Globus pallidus (tissue), 1 donor: ENCODE measurements around the gene SERGEF.

Source experiments
- DNase-seq: peaks from one replicate; pipeline ENCODE4 v3.0.0-alpha.2; 2015; ENCODE audit warnings: low spot score

SERGEF gene

DNA sequence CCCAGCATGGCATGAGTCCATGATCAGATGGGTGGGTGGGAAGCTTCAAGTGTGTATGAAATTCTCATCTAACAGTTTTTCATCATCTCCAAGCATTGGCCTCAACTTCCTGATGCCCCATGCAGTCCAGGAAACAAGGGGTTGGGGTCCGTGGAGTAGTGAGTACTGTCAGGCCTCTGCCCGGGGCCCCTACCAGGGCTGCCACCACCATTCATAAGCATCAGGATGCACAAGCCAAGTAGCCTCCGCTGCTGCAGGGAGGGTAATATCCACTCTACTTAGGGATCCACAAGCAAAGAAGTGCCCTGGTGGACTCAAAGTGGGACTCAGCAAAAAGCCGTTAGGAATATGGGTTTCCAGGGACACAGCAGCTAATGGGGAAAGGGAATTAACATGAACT, 229.0 kb downstream of the SERGEF start:
- DNase-seq, result no peak

DNA sequence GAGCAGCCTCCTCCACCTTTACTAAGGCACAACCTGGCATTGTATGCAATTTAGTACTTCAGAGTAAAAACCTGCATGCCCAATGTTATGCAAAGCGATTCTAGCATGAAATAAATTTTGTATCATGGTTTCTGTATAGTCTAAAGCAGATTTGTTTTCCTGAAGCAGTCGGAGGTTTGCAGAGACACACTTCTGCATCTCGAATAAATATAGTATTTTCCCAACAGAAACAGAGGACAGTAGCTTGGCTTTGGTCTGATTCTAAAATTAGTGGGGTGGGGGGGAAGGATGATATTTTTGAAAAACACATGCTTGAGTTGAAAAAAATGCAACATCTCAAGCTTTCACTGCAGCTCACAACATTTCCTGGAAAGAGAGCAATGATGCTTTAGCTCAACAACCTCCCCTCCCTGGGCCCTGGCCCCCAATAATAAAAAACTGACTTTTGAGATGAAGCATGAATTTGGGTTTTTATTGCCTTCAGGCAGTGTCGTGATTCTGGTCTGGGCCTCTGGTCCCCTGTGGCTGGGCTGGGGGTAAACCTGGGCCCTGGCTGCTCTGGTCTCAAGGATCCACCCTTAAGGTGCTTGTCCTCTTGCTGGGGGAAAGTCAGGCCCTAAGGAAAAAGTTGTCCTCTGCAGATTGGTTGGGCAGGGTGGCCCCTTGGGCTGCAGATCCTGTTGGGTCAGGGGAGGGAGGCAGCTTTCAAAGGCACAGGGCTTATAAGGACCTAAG, 230.1 kb downstream of the SERGEF start:
- DNase-seq, result no peak

DNA sequence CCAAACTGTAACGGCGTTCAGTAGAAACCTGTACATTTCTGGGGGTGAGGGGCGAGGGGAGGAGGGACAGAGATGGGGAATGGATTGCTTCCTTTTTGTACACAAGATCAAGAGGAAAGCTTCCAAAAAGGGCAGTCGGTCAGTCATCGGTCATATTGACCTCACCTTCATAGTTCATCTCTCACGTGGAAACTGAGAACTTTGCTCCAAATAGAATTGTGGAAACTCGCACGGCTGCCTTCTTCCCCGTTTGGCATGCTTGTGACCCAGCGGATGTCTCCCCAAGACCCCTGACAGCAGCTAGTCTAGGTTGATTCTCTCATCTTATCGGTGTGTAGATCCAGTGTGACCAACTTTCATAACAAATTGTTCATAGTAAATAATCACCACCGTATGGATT, 230.7 kb downstream of the SERGEF start:
- no peak for DNase-seq

- DNase-seq, result no peak
Measured at GRCh38 chr11:17781626-17782025, 231.2 kb downstream of the SERGEF start.

GRCh38 chr11:17781221-17781620, 231.6 kb downstream of the SERGEF start:
- no peak for DNase-seq

DNA sequence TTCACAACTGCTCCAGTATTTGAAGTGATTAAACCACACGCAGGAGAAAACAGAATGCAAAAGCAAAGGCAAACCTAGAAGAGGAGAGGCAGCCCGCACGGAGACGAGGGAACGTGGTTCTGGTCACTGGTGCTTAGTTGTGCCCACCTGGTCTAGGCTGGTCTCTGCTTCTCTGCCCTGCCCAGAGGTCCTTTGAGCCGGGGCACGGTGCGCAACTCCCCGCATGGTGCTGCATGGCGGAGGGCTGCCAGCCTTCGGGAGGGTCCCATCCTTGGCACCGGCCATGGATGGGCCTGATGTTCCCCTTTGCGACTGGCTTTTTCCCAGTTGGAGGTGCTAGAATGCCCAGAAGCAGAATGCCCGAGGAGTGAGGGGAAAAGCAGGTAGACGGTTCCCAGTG, 232.2 kb downstream of the SERGEF start:
- no peak for DNase-seq

DNA sequence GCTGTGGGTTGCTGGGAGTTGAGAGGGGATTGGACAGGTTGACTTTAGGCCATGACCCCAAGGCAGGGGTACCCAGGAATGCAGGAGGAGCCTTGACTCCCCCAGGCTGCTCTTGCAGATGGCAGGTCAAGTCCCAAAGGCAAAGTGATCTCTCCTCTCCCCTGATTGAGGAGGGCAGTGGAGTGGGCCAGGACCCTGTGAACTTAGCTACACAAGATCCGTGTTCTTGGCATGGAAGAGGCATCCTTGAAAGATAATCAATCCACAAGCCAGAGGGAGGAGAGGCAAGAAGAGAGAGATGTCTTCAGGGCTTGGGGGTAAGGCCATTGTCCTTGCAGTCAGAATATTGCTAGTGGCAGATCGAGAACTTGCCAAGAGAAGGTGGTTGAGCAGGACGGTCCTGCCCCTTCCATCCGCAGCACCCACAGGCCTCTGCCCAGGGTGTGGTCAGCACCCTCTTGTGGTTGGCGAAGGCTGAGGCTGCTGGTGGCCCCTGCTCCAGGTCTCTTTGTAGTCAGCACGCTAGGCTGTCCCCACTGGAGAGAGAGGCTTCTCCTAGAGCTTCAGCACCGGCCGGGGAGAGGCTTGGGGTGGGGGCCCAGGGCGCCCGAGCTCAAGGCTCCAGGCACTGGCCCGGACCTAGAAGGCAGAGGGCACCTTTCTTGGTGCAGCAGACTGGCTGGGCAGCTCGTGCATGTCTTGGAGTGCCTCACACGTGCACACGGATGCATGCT, 232.8 kb downstream of the SERGEF start:
- no peak for DNase-seq

DNA sequence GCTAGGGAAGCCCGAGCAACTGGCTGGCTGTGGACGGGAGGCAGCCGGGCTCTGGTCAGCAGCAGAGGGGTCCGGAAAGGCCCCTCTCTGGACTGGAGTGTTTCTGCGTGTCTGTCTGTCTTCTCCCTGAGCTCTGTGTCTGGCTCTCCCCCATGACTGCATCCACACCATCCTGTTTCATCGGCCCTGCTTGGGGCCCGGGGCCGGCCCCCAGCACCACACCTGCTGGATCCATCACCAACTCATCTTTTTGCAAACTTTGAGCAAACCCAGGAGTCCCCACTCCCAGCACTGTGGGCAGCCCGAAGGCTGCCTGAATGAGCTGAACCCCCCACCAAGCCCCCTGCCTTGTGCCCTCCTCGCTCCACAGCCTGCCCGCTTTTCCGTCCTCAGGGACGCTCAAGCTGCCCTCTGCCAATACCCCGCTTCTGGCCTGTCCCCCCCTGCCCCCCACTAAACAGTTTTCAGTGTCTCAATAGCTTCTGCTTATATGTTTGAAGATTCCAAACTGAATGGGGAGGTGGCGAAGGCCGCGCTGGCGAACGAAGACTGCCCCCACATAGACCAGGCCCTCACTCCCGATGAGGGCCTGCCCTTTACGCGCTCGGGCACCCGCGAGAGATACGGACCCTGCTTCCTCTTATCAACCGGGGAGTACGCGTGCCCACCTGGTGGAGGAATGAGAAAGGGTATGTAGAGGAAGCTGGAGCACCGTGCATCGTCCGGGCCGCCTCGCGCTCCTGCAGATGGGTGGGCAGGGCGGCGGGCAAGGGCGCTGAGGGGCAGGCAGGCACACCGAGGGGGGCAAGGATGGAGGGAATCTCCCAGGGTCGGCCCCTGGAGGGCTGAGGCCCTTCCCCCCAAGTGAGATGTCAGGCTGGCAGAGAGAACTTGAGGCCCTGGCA, 233.6 kb downstream of the SERGEF start:
- no peak for DNase-seq

- no peak for DNase-seq
Measured at GRCh38 chr11:17778352-17778751, 234.5 kb downstream of the SERGEF start.

DNA sequence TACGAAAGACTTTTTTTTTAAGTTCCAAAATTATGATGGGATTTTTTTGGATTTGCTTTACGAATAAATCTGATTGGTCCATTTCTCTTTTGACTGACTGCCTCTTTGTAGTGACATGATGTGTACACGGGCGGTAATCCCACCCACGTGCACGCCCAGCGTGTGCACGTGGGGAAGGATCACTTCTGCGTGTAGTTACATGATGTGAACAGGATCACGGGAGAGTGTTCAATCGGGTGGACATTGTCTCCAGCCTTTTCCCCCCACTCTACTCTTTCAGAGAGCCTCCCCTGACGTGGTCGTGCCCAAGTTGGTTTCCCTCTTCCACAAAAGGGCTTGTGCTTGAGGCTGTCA, 235.1 kb downstream of the SERGEF start:
- no peak for DNase-seq

DNA sequence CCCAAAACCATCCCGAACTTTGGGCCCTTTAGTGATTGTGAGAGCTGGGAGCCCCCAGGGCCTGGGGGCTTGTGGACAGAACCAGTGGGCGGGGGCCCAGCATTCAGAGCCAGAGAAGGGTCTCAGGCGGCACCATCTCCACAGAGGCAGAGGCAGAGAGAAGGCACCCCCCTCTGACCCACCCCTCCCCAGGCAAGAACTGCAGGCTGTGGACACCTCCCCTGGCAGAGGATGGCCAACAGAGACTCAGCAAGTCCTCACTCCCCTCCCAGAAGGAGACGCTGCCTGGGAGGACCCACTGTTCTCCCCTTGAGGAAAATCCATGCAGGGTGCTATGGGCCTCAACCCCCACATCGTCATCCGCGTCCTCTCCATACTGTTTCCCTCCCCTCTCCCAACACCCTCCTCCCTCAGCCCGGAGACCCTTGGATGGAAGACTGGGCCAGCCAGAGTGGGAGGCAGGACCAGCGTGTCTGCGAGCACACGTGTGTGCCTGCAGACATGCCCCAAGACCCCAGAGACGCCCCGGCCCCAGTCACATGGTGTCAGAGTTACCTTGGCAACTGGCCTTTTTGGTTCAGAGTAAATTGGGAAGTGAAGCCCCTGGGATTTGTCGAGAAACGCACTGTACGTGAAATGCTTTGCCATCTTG, 235.6 kb downstream of the SERGEF start:
- no peak for DNase-seq

DNA sequence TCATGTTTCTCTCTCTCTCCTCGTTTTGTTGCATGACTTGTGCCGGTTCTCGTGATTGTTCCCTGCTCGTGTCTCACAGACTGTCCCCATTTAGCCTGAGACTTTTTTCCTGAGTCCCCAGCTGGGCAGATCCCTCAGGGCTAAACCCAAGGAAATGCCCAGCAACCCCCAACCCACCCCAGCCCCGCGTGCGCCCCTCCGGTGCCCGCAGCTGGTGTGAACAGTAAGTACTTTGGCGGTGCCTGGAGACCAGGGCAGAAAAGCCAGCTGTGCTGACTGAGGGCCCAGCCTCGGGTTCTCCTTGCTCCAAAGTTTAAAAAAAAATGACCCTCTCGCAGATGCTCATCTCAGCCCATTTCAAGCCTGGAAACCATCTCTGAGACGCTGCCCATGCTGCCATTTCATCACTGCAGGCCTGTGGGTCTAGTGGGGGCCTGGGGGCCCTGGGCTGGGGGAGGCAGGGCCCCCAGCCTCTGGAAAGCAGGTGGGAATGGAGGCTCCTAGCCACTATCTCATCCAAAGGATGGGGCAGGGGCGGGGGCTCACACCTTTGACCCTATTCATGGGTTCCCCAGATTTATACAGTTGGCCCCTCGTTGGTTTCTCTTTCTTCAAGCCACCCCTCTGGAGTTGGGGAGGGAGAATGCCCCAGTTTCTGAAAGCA, 236.5 kb downstream of the SERGEF start:
- DNase-seq, result no peak

GRCh38 chr11:17775507-17776211, 237.2 kb downstream of the SERGEF start:
- no peak for DNase-seq

GRCh38 chr11:17775035-17775348, 237.9 kb downstream of the SERGEF start:
- no peak for DNase-seq

DNA sequence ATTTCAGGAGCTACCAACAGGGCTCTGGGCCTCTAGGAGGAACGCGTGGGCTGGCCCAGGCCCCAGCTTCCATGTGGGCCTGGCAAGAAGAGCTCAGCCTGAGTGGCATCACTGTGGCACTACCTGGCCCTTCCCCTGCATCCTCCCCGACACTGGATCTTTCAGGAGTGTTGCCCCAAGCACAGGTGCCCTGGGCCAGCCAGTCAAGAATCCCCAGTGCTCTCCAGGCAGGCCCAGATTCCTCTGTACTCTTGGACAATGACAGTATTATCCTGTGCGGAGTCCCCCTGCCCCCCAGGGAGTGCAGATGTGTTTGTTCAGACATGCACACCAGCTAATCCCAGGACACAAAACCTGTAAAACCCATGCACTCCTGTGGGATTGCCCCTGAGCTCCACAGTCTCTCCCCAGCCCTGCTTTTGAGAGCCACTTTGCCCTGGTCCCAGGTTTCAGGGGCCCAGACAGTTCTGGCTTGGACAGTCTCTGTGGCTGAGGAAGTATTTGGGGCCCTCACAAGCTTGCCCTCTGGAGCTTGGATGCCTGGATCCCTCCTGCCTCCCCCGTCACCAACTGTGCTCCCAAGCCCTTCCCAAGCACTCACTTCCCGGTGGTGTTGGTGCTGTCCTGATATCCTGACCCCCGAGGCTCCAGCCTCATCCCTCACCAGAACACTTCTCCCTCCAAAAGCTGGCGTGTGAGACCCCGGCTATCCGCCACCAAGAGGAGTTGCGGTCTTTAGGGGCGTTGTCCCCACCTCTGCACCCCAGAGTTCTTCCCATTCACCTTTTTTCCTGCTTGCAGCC, 238.4 kb downstream of the SERGEF start:
- no peak for DNase-seq

DNA sequence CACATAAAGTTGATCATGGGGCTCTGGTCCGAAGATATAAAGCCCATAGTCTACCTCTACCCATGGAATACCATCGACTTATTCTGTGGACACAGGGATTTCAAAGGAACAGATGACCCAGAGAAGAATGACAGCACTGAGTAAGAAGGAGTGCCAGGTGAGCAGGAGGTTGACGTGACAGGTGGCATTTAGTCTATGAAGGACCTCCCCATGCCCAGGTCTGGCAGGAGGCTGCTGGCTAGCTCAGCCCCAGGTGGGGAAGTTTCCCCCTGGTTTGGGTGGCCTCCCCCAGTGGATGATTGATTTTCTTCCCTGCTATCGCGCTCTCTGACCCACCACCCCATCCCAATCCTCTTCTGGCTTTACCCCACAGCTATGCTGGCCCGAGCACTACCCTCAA, 239.2 kb downstream of the SERGEF start:
- no peak for DNase-seq

- DNase-seq, result no peak
Measured at GRCh38 chr11:17772704-17773600, 239.9 kb downstream of the SERGEF start.

DNA sequence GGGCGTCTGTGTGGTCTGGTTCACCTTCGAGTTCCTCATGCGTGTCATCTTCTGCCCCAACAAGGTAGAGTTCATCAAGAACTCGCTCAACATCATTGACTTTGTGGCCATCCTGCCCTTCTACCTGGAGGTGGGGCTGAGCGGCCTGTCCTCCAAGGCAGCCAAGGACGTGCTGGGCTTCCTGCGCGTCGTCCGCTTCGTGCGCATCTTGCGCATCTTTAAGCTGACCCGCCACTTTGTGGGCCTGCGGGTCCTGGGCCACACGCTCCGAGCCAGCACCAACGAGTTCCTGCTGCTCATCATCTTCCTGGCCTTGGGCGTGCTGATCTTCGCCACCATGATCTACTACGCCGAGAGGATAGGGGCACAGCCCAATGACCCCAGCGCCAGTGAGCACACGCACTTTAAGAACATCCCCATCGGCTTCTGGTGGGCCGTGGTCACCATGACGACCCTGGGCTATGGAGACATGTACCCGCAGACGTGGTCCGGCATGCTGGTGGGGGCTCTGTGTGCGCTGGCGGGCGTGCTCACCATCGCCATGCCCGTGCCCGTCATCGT, 240.9 kb downstream of the SERGEF start:
- no peak for DNase-seq

GRCh38 chr11:17771415-17771814, 241.4 kb downstream of the SERGEF start:
- no peak for DNase-seq
